Measurements from ENCODE around the gene GID8. TPM values are rescaled to one million over a fixed set of nuclear protein-coding genes. Genes with fewer than 3 reads are reported as not detected.

GID8 gene
- polyA plus RNA-seq, 1 experiment: 23.4 TPM

DNA sequence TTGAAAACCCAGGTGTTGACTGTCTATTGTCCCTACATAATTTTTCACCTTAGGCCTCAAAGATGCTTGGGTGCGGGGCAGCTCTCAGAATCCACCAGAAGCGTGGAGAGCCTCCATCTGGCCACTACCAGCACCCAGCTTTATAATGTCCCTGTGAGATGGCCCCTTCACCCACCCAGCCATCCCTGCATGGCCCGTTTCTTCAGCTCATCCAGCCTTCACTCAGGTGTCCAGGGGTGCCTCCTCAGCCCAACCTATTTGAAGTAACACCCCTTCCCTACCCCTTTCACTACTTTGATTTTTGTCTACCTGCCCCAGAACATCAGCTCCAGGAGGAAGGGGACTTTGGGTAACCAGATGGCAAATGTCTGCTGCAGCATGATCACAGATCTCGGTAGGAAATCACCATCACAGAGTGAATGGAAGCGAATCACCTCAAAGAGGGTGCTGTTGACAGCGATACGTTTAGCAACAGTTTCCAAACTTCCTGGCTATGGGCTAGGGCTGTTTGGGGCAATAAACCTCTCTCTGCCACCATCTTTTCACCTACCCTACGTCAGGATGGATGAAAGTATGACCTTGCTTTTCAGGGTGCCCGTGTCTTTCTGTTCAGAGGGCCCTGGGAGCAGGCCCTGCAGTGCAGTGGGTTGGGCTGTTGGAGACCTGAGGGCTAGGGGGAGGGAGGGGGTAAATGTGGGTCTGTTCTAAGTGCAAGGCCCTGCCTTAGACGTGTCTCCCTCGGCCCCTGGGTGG lies 13.4 kb downstream of the GID8 start:
- no peak for DNase-seq (ENCODE audit: low read depth)
- TF ChIP-seq, protein P1, sequence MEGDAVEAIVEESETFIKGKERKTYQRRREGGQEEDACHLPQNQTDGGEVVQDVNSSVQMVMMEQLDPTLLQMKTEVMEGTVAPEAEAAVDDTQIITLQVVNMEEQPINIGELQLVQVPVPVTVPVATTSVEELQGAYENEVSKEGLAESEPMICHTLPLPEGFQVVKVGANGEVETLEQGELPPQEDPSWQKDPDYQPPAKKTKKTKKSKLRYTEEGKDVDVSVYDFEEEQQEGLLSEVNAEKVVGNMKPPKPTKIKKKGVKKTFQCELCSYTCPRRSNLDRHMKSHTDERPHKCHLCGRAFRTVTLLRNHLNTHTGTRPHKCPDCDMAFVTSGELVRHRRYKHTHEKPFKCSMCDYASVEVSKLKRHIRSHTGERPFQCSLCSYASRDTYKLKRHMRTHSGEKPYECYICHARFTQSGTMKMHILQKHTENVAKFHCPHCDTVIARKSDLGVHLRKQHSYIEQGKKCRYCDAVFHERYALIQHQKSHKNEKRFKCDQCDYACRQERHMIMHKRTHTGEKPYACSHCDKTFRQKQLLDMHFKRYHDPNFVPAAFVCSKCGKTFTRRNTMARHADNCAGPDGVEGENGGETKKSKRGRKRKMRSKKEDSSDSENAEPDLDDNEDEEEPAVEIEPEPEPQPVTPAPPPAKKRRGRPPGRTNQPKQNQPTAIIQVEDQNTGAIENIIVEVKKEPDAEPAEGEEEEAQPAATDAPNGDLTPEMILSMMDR (IDR thresholded peaks at IDR 0.05; ENCODE audit: insufficient read depth, low read depth, low read length): no peak
- Histone ChIP-seq H3K36me3 (ENCODE audit: control insufficient read depth, insufficient read depth, low read length) (peaks cover 15% of the 10 kb centered on the region), H3K4me3 (ENCODE audit: low read depth, low read length) (no peak overlapping the region), H3K27me3 (ENCODE audit: control insufficient read depth, insufficient read depth, low read length) (no peaks in the 10 kb centered on the region)
- ChIA-PET CTCF (interaction anchor here (1.0 to 3.3 kb wide), 3 partner anchors 21 to 76 kb away, joined by 3 to 13 read pairs (median 4); no protein-coding TSS in a partner anchor), POLR2A (no interaction called here)

DNA sequence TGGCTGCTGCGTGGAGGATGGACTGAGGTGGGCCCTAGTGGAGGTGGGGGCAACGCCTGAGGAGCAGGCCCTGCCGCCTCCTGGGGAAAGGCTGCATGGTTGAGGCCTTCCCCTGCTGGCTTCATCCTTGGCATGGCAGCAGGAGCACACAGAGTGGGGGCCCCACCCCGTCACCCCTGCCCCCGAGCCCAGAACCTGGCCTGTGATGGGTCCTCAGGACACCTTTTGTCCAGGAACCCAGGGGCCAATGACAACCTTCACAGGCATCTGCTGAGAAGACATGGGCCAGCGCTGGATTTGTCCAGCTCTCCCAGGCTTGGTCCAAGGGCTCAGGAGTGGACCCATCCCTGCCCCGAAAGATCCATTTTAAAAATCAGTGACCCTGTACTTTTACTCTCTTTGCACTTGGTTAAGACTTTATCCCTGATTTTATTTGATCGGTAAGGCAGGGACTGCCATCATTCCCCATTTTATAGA lies 14.0 kb downstream of the GID8 start:
- TF ChIP-seq, protein P1 (IDR thresholded peaks at IDR 0.05; ENCODE audit: insufficient read depth, low read depth, low read length): no peak
- H3K36me3 ChIP-seq (ENCODE audit: control insufficient read depth, insufficient read depth, low read length): peaks cover 16% of the 10 kb centered on the region
- H3K27me3 ChIP-seq (ENCODE audit: control insufficient read depth, insufficient read depth, low read length): no peaks in the 10 kb centered on the region
- ChIA-PET CTCF (interaction anchor here (1.0 to 3.3 kb wide), 3 partner anchors 21 to 76 kb away, joined by 3 to 13 read pairs (median 4); no protein-coding TSS in a partner anchor), POLR2A (no interaction called here)
- H3K4me3 ChIP-seq (ENCODE audit: low read depth, low read length): peak overlapping the region; percentile 55
- DNase-seq (ENCODE audit: low read depth): no peak

DNA sequence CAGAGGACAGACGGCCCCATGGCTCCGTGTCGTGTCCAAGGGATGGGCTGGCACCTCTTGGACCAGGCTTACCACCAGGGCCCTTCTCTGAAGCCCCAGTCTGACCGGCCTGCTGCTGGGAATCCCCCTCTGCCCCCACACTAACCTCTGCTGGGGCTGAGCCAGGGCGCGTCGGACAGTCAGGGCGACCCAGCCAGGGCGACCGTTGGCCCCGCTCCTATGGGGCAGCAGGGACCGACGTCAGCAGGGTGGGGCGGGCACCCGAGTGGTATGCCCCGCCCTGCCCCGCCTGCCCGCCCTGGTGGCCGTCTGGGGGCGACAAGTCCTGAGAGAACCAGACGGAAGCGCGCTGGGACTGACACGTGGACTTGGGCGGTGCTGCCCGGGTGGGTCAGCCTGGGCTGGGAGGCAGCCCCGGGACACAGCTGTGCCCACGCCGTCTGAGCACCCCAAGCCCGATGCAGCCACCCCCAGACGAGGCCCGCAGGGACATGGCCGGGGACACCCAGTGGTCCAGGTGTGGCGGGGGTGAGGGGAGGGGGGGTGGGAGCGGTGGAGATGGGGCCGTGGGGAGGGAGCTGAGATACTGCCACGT lies 14.5 kb downstream of the GID8 start, which contains the start of gene SLC17A9:
SLC17A9 (plus strand) TSS at position 337 of the 595 bp plus-strand sequence; CDS start at position 459, 122 bp downstream.
- Histone ChIP-seq H3K36me3 (ENCODE audit: control insufficient read depth, insufficient read depth, low read length) (peaks cover 17% of the 10 kb centered on the region), H3K4me3 (ENCODE audit: low read depth, low read length) (peak within 1 kb of the TSS; percentile 55), H3K27me3 (ENCODE audit: control insufficient read depth, insufficient read depth, low read length) (no peaks in the 10 kb centered on the region)
- CTCF ChIA-PET: interaction anchor here (1.2 to 3.3 kb wide), 7 partner anchors 12 to 77 kb away, joined by 3 to 13 read pairs (median 6); no protein-coding TSS in a partner anchor
- POLR2A ChIA-PET: interaction anchor here (0.6 kb wide), 1 partner anchor 40 kb away, joined by 3 read pairs; no protein-coding TSS in a partner anchor
- TF ChIP-seq, protein P1 (IDR thresholded peaks at IDR 0.05; ENCODE audit: insufficient read depth, low read depth, low read length): peak; percentile 33; the same call in 1 of the 2 replicates
- DNase-seq (ENCODE audit: low read depth): no peak

DNA sequence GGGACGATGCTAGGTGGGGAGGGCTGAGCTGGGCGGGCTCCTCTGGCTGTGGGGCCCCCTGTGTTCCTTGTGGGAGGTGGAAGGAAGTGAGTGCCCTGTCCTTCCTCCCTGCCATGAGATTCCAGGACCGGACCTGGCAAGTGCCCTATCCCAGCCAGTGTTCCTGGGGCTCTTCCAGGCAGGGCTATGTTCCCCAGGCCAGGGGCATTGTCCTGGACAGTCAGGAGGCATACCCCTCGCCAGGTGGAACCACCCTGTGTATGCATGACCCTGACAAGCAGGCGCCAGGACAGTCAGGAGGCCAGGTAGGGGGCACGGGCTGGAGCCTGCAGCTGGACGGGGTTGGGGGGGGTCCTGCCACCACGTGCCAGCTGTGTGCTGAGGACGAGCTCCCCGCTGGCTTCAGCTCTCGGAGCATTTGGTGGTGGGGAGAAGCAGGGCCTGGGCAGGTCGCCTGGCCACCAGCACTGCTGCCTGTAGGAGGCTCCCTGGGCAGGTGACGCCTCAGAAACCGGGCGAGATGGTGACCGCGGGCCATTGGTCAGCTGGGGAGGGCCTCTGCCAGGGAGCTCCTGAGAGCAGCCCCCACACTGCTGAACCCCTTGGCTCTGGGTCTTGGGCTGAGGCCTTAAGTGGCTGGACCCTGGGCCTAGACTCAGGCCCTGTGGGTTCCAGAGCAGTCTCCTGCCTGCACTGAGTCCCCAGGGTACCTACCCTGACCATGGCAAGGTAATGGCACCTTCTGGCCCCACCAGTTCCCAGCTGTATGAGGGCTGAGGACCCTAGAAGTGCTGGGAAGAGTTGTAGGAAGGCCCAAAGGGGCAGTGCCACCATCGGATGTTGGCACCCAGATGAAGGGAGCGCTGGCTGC lies 15.3 kb downstream of the GID8 start:
- TF ChIP-seq, protein P1 (IDR thresholded peaks at IDR 0.05; ENCODE audit: insufficient read depth, low read depth, low read length): no peak
- Histone ChIP-seq H3K36me3 (ENCODE audit: control insufficient read depth, insufficient read depth, low read length) (peaks cover 23% of the 10 kb centered on the region), H3K4me3 (ENCODE audit: low read depth, low read length) (peak overlapping the region; percentile 55), H3K27me3 (ENCODE audit: control insufficient read depth, insufficient read depth, low read length) (no peaks in the 10 kb centered on the region)
- CTCF ChIA-PET: interaction anchor here (0.8 to 3.3 kb wide), 11 partner anchors 11 to 259 kb away, joined by 3 to 13 read pairs (median 4); no protein-coding TSS in a partner anchor
- POLR2A ChIA-PET: interaction anchor here (0.6 to 1.9 kb wide), 3 partner anchors 15 to 41 kb away, joined by 3 to 10 read pairs (median 3); partner anchors contain the start of gene GID8
- no peak for DNase-seq (ENCODE audit: low read depth)

All from BJ (cell line).